ENCODE data around the gene ANGEL1.
A peak's percentile ranks its signal among the peaks of the same experiment; 100 is the strongest.

Gene ANGEL1

DNA sequence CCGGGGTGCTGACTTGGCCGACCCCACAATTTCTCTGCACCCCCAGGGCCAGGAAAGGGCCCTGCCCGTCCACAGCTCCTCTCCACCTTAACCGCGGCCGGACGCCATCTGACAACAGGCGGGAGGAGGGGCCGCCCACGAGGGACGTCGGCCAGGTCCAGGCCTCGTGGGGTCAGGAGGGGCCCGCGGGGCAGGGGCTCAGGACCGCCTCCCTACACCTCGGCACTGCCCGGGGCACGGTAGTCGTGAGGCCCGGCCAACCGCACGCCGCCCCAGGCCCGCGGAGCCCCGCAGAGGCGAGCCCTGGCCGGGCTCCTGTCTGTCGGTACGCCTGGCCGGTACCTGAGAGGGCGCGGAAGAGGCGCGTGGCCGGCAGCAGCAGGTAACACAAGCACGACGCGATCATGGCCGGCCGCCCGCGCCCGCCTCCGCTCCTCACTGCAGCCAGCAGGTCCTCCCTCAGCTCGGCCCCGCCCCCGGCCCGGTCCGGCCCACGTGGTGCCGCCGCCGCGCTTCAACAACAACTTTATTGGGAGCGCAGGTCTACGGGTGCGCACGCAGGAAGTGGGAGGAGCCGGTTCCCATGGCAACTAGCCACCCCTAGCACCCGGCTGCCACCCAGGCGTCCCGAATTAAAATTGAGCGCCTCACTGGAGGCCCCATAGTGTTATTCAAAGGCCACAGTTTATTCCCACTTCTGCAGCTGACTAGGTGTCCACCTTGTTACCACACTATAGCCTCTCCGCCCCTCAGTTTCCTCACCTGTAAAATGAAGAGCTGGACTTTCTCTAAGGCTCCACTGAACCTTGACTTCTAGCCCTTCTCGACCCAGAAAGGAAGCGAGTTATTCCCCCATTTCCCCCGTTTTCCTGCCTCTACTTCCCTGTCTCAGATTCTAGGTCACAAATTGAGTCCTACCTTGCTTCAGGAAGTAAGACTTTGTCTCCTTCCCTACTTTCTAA is at the start of gene ANGEL1:
TSS of gene ANGEL1 (minus strand) at position 461 of the 962 bp plus-strand sequence. CDS start at position 406, 55 bp downstream.
- peak; percentile 98 for DNase-seq

GRCh38 chr14:76861574-76862255 is 49.0 kb upstream of the ANGEL1 start:
- DNase-seq = no peak

- no peak for DNase-seq
These were observed 44.1 kb upstream of the ANGEL1 start for GRCh38 chr14:76856769-76857168.

GRCh38 chr14:76855066-76855465 is 42.4 kb upstream of the ANGEL1 start:
- DNase-seq = no peak

DNA sequence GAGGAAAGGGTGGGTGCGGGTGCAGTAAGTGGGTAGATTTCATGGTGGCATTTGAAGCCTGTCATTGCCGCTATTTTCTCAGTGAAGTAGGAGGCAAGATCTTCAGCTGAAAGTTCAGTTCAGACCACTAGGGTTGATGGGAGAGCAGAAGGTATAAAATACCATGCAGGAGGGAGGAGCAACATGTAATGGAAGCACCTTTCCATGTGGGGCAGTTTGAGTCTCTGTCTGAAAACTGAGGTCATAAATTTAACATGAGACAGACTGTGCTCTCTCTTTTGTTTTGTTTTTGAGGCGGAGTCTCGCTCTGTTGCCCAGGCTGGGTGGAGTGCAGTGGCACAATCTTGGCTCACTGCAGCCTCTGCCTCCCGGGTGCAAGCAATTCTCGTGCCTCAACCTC is 36.2 kb upstream of the ANGEL1 start:
- DNase-seq = no peak

- no peak for DNase-seq
These were observed 33.8 kb upstream of the ANGEL1 start for GRCh38 chr14:76846331-76847047.

GRCh38 chr14:76844223-76844622 is 31.5 kb upstream of the ANGEL1 start:
- DNase-seq = peak; percentile 51

DNA sequence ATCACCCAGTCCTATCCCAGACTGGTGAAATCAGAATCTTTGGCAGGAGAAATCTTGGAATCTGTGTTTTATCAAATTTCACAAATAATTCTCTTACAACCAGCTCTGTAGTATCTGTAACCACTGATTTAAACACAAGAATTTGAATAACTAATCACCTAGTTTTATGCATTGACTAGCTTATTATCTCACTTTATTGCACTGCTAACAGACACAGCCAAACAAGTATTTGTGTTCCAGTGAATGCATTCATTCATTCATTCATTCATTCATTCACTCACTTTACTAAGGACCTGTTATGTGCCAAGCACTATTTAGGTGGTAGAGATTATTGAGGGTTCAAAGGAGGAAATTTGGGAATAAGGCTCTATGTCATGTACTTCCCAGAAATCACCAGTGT is 29.7 kb upstream of the ANGEL1 start:
- DNase-seq = no peak

GRCh38 chr14:76837524-76837923 is 24.8 kb upstream of the ANGEL1 start:
- no peak for DNase-seq

DNA sequence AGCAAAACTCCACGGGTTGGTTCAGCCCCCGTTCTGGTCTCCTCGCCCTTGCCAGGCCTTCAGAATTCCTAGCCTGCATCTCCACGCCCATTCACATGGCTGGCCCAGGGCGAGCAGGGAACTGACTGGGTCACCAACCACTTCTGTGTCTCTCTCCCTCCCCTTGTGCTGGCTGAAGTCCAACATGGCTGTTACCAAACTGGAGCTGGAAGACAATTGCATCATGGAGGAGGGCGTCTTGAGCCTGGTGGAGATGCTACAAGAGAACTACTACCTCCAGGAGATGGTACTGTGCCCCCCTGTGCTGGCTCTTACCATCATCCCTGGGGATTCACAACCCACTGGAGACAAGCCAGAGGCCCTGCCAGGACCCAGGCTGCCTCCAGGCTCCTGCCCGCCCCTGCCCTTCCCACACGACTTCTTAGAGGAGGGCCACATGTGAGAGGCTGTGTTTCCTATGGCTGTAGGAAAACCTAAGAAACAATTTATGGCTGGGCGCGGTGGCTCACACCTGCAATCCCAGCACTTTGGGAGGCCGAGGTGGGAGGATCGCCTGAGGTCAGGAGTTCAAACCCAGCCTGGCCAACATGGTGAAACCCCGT is 23.4 kb upstream of the ANGEL1 start:
- no peak for DNase-seq

GRCh38 chr14:76834241-76834661 is 21.6 kb upstream of the ANGEL1 start:
- DNase-seq = no peak

- DNase-seq = no peak
These were observed 20.3 kb upstream of the ANGEL1 start for GRCh38 chr14:76833011-76833410.

DNA sequence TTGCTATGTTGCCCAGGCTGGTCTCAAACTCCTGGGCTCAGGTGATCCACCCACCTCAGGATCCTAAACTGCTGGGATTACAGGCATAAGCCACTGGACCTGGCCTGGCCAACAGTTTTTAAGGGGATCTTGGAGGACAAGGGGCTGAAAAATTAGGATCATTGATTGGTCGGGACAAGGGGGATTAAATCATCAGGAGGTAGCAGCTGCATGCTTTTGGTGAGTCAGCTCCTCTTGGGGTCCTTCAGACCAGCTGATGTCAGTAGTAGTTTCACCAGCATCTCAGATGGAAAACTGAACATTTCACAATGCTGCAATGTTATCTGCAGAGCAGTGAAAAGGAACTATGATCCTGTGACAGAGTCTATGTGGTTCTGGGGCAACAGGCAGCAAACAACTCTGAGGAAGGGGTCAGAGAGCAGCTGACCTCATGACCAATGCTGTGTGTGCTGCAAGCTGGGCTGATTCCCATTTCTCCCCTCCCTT is 19.9 kb upstream of the ANGEL1 start:
- DNase-seq = no peak

- DNase-seq = no peak
These were observed 17.9 kb upstream of the ANGEL1 start for GRCh38 chr14:76830556-76830955.

GRCh38 chr14:76829650-76830421 is 17.2 kb upstream of the ANGEL1 start:
- no peak for DNase-seq

GRCh38 chr14:76829013-76829365 is 16.3 kb upstream of the ANGEL1 start:
- DNase-seq = no peak

- DNase-seq = no peak
These were observed 15.8 kb upstream of the ANGEL1 start for GRCh38 chr14:76828339-76829012.

- DNase-seq = no peak
These were observed 15.1 kb upstream of the ANGEL1 start for GRCh38 chr14:76827696-76828296.

DNA sequence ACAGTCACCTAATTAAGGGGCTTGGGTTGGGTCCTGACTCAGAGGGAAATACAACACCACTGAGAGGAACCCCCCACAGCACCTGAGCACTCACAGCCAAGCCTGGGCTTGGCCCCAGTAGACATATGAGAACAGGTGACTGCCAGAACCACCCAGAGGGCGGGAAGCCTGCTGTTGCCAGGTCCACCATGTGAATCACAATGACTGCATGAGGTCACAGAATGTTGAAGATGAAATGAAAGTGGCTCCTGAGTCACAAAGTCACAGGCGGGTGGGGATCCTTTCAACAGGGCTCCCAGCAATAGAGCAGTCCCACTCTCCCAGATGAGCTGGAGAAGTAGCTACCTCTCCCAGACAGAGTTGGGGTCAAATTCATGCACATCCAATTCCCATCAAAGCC is 13.4 kb upstream of the ANGEL1 start, which contains the start of gene LRRC74A:
TSS of gene LRRC74A (plus strand) at position 287 of the 400 bp plus-strand sequence. CDS start 290 bp downstream, outside the sequence.
- no peak for DNase-seq

DNA sequence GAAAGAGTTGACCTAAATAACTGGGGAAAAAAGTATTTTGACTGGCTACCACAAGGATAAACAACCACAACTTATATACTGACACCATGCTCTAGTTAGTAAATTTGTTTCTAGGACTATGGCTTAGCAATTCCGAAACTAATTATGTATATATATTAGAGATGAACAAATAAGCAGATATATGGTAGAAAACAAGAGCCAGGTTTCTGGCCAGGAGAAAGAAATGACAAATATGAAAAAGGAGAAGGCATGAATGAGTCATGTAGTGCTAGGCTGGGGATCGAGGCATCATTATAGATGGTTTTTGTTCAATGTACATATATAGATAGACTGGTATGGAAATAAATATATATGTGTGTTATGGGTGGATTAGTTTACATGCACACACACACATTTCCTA is 8.0 kb upstream of the ANGEL1 start:
- DNase-seq = no peak
